Erythroblast (primary cell): ENCODE results near the gene AKNA.

Experiments
- GATA1 ChIP-seq: IDR thresholded peaks from 2 replicates; pipeline ENCODE4 v1.6.1; 2011; ENCODE audit warnings: low read depth, mild to moderate bottlenecking, control low read depth, low read length, moderate library complexity
- POLR2A ChIP-seq: IDR thresholded peaks from 2 replicates; pipeline ENCODE4 v1.6.1; 2011; ENCODE audit warnings: mild to moderate bottlenecking, low read length

- TF ChIP-seq POLR2A = no peak
- TF ChIP-seq GATA1 = no peak
These were observed 71.1 kb downstream of the AKNA start for GRCh38 chr9:114316605-114317230.
